Stimulated activated CD8-positive, alpha-beta memory T cell treated with anti-CD3 and anti-CD28 coated beads, Interleukin-4, amount 100 ng/mL, for 24 hours (primary cell): ENCODE data around the gene NMT1.
A peak's percentile ranks its signal among the peaks of the same experiment; 100 is the strongest.
"Not testable (repeated sequence)": the region's sequence is repeated elsewhere in the genome, so short reads cannot be mapped to it uniquely, and the experiment has no call there.

Experiments used
- DNase-seq: peaks from one replicate; pipeline ENCODE4 v3.0.0-alpha.2; 2020; ENCODE audit warnings: low read depth

NMT1 gene

GRCh38 chr17:45120558-45120957, 59.4 kb downstream of the NMT1 start:
- no peak for DNase-seq

GRCh38 chr17:45121055-45121454, 59.9 kb downstream of the NMT1 start:
- DNase-seq: no peak

- no peak for DNase-seq
Observed at GRCh38 chr17:45123076-45123770, 62.1 kb downstream of the NMT1 start.

- DNase-seq: no peak
Observed at GRCh38 chr17:45123930-45124796, 63.0 kb downstream of the NMT1 start.

GRCh38 chr17:45124797-45125122, 63.6 kb downstream of the NMT1 start:
- not testable (repeated sequence) for DNase-seq

GRCh38 chr17:45125509-45125908, 64.4 kb downstream of the NMT1 start:
- no peak for DNase-seq

GRCh38 chr17:45127207-45127547, 66.1 kb downstream of the NMT1 start:
- no peak for DNase-seq

- DNase-seq: no peak
Observed at GRCh38 chr17:45127548-45128300, 66.6 kb downstream of the NMT1 start.

- DNase-seq: no peak
Observed at GRCh38 chr17:45128331-45128730, 67.2 kb downstream of the NMT1 start.

GRCh38 chr17:45128989-45129388, 67.9 kb downstream of the NMT1 start:
- no peak for DNase-seq

GRCh38 chr17:45129426-45129939, 68.4 kb downstream of the NMT1 start:
- no peak for DNase-seq

- DNase-seq: no peak
Observed at GRCh38 chr17:45129940-45130680, 69.0 kb downstream of the NMT1 start.

- no peak for DNase-seq
Observed at GRCh38 chr17:45130681-45131615, 69.8 kb downstream of the NMT1 start.

GRCh38 chr17:45131616-45132319, 70.7 kb downstream of the NMT1 start:
- no peak for DNase-seq

- no peak for DNase-seq
Observed at GRCh38 chr17:45132320-45132571, 71.1 kb downstream of the NMT1 start, which contains the start of gene PLCD3. Gene PLCD3, minus strand, starts transcription at chr17:45132515. Its CDS starts 105 bp downstream, at chr17:45132410.

- peak; percentile 47 for DNase-seq
Observed at GRCh38 chr17:45132572-45133463, 71.7 kb downstream of the NMT1 start.

- peak; percentile 93 for DNase-seq
Observed at GRCh38 chr17:45135192-45135977, 74.3 kb downstream of the NMT1 start, which contains the start of gene ACBD4. Gene ACBD4, plus strand, starts transcription at chr17:45135687. Its CDS starts 458 bp downstream, at chr17:45136145.
